Subcutaneous abdominal adipose tissue (tissue), 5 donors: Measurements from ENCODE around the gene IGSF3.
"Not testable (repeated sequence)": the region's sequence is repeated elsewhere in the genome, so short reads cannot be mapped to it uniquely, and the experiment has no call there.

ENCODE experiments used
- H3K27ac ChIP-seq: one replicate; pipeline ENCODE4 v1.7.0; 2013; ENCODE audit warnings: low read depth, mild to moderate bottlenecking, inconsistent platforms, low read length, moderate library complexity
- H3K27me3 ChIP-seq, 5 donors: one replicate each; pipeline ENCODE4 v1.7.0; 2013; ENCODE audit warnings: low read length in 5 of 5, inconsistent platforms in 1 of 5; ENCODE audit not compliant: control insufficient read depth in 5 of 5, insufficient read depth in 4 of 5
- H3K36me3 ChIP-seq, 5 donors: one replicate each; pipeline ENCODE4 v1.7.0; 2013; ENCODE audit warnings: low read length in 5 of 5; ENCODE audit not compliant: control insufficient read depth in 5 of 5, insufficient read depth in 5 of 5
- H3K4me1 ChIP-seq, 5 donors: one replicate each; pipeline ENCODE4 v1.7.0; 2013; ENCODE audit warnings: low read length in 5 of 5, mild to moderate bottlenecking in 3 of 5, moderate library complexity in 1 of 5; ENCODE audit not compliant: control insufficient read depth in 5 of 5, insufficient read depth in 5 of 5
- H3K4me3 ChIP-seq, 5 donors: one replicate each; pipeline ENCODE4 v1.7.0; 2013; ENCODE audit warnings: low read length in 5 of 5, low read depth in 1 of 5
- H3K9ac ChIP-seq, 5 donors: one replicate each; pipeline ENCODE4 v1.7.0; 2013; ENCODE audit warnings: low read length in 5 of 5, mild to moderate bottlenecking in 4 of 5, moderate library complexity in 3 of 5
- H3K9me3 ChIP-seq, 5 donors: one replicate each; pipeline ENCODE4 v1.7.0; 2013; ENCODE audit warnings: low read length in 5 of 5; ENCODE audit not compliant: control insufficient read depth in 5 of 5
- donor health status: healthy.
- donor health status: healthy.
- donor health status: healthy.
- donor health status: healthy.
- donor health status: healthy.

The IGSF3 gene

DNA sequence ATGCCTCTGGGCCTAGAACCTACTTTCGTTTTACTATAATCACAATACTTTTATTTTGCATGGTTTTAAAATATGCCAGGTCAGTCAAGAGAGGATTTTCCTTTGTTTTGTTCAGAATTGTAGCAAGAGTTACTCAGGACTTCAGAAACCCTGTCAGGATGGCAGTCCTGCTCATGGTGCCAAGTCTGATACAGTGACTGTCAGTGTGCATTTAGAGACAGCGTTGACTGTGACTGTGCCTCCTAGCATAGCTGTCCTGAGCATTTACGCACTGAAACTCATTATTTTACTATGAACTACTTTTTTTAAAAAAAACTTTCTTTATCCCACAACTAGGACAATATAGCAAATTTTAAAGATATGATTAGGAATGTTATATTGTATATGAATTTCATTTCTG is 73.6 kb downstream of the IGSF3 start:
- H3K4me1 ChIP-seq, H3K9me3 ChIP-seq, H3K27ac ChIP-seq, H3K27me3 ChIP-seq, H3K4me3 ChIP-seq, H3K9ac ChIP-seq, H3K36me3 ChIP-seq: not testable (repeated sequence)

DNA sequence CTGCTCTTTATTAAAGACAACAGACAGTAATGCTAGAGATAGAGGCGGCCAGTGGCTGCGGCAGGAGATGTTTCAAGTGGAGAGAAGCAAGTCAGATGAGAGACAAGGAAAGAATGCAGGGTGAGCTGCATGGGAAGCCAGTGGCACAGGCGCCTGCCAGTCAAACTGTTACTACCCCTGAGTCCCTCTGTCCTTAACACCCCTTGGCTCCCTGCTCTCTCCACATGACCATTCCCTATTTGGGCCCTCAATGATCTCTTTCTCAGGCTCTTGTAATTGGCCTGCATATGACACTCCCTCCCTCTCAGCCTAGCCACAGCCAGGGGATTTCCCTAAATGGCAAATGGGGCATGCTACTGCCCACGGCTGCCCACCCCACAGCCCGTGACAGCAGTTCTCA is 74.1 kb downstream of the IGSF3 start:
- H3K4me1 ChIP-seq, result peaks cover 0 to 13% (median 3%) of the 10 kb centered on the region in 5 donors
- H3K27ac ChIP-seq, result not testable (repeated sequence)

DNA sequence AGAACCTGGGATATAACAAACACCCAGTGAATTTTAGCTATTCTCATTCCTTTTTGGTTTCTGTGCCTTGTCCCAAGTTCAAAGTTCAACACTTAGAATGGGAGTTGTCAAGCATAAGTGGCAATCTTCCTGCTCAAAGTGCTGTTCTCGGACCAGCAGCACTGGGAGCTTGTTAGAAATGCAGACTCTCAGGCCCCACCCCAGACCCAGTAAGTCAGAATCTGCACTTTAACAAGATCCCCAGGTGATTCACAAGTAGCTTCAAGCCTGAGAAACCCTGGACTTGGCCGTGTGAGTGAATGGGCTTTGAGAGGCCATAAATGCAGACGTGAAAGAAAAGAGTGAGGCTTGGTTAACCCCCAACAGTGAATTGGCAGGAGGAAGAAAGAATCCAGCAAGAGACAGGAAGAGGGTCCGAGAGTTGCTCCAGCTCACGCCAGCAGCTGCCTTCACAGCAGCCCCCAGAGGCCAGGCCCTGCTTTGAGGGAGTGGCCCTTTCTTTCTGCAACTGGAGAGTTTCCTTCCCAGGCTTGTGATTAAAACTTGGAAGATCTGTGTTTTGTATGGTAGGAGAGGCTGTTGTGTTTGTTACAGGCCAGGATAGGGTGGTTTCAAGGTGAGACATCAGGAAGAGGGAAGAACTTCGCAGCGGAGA is 75.5 kb downstream of the IGSF3 start:
- not testable (repeated sequence) for H3K27me3 ChIP-seq, H3K27ac ChIP-seq, H3K4me3 ChIP-seq, H3K9ac ChIP-seq, H3K36me3 ChIP-seq, H3K9me3 ChIP-seq
- H3K4me1 ChIP-seq, result peaks cover 0 to 25% (median 3%) of the 10 kb centered on the region in 5 donors

More for the DNA sequence above, 74.1 kb downstream of the IGSF3 start:
- H3K9ac ChIP-seq, H3K9me3 ChIP-seq, H3K36me3 ChIP-seq, H3K27me3 ChIP-seq, H3K4me3 ChIP-seq: not testable (repeated sequence)

DNA sequence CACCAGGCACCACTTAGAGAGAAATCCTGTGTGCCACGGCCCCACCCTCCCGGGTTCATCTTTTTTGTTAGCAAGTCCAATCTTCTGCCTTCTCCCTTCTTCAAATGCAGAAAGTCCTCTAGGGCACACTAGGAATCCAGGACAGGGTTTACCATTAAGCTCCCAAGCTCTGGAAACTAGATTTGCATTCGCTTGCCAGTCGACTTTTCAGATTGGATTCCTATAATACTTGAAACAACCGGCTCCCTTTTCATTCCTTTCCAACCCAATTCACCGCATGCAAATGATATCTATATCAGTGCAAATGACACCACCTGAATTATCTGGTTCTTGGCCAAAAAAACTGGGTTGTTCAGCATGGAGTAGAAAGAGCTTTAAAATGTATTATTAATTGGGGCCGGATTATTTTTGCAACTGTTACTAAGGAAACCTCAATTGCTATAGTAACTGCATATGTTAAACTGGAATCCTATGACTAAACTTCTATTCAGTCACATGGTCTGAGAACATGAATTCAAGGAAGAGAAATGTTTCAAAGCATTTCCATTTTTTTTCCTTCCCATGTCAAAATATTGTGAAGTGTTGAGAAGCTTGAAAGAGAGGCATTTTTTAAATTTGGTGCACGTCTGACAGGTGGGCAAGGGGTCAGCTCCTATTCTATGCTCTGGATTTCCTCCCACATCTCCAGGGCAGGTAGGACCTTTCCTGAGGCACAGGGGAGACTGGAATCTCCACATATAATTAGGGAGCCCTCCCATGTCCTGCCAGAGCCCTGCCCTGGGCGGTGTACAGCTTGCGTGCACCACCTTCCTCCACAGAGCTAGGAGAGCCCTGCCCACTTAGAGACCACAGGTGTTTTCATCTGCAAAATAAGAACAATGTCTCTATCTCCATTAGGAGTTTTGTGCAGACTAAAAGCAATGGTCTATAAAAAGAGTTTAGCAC is 76.3 kb downstream of the IGSF3 start:
- not testable (repeated sequence) for H3K36me3 ChIP-seq, H3K27ac ChIP-seq, H3K27me3 ChIP-seq, H3K9ac ChIP-seq, H3K4me3 ChIP-seq, H3K9me3 ChIP-seq
- H3K4me1 ChIP-seq, result peaks cover 0 to 32% (median 3%) of the 10 kb centered on the region in 5 donors

DNA sequence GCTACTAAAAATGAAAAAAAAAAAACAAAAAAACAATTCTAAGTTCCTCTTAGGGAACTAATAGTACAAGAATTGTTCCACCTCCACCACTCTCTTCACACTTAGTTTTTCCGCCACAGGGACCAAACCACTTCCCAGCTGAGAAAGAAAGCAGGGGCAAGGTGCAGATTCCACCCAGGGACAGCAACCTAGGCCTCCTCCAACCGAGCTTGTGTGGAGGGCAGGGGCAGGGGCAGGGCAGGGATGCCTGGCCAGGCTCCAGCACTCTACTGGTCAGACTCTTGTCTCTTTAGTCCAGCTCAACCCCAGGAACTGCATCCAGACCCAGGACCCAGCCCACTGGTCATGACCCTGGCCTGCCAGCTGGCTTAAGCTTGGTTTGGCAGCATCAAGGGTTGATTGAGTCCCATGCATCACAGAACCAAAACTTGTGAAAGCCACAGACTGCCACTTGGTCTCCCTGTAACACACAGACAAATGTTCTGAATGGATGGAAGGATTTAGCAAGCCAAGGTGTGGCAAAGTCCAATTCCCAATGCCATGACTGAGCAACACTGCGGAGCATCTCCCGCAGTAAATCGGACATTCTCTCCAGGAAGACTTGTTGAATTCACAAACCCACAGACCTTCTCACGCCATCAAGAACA is 77.1 kb downstream of the IGSF3 start:
- H3K9me3 ChIP-seq, H3K36me3 ChIP-seq, H3K27ac ChIP-seq, H3K4me3 ChIP-seq, H3K9ac ChIP-seq, H3K27me3 ChIP-seq: not testable (repeated sequence)
- peaks cover 0 to 29% (median 0%) of the 10 kb centered on the region in 5 donors for H3K4me1 ChIP-seq

DNA sequence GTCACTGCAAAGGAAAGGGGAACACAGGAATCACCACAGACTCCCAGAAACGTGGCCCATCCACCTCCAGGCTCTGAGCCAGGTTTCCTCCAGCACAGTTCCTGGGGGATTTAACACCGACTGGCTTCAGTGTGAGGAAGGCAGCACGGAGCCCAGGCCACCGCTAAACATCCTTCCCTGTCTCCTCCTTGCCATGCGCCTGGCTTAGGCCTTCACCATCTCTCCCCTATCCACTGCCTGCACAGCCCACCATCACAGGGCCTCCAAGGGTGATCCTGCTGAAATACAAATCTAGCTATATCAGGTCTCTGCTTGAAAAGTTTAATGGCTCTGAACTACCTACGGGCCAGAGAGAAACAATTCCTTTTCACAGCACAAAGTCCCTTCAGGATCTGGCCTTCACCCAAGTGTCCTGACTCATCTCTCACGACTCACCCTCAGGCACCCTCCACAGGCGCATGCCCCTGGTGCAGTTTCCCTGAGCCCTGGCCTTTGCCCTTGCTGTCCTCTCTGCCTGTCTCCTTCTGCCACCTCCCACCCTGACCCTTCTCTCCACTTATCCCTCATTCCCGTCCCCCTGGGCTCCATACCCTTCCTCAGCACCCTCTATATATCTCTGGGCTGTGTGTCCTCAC is 78.3 kb downstream of the IGSF3 start:
- H3K4me3 ChIP-seq, H3K9me3 ChIP-seq, H3K9ac ChIP-seq, H3K36me3 ChIP-seq, H3K27me3 ChIP-seq, H3K27ac ChIP-seq: not testable (repeated sequence)
- peaks cover 0 to 38% (median 0%) of the 10 kb centered on the region in 5 donors for H3K4me1 ChIP-seq

DNA sequence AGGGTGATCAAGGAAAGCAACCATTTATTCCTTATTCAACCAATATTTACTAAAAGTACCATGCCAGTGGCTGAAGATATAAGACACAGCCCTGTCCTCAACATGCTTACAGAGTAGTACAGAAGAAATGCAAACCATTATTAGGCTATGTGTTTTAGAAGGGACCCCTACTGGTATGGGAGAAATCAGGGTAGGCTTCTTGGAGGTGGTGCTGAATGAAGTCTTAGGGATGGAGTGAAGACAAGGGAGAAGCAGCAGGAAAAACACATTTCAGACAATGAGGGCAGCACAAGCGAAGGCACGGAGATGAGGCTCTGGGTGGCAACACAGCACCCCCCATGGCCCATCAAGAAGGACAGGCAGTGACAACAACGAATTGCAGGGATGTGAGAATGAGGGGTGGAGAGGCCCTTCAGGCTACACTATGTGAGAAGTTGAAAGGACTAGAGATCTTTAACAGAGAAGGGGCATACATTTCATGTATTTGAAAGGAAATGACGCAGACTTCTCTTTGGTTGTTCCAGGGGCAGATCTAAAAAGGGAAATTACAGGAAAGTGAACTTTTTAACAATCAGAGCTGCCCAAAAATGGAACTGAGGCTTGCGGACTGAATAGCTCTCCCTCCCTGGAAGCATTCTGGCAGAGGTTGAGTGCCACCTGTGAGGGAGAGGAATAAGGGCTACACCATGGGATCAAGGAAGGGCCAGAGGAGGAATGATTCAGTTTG is 79.9 kb downstream of the IGSF3 start:
- Histone ChIP-seq H3K9ac (no peak overlapping the region), H3K9me3 (no peaks in the 10 kb centered on the region), H3K27ac (no peak overlapping the region), H3K4me1 (peaks cover 0 to 40% (median 0%) of the 10 kb centered on the region in 5 donors), H3K4me3 (no peak overlapping the region), H3K36me3 (no peaks in the 10 kb centered on the region), H3K27me3 (no peaks in the 10 kb centered on the region)

DNA sequence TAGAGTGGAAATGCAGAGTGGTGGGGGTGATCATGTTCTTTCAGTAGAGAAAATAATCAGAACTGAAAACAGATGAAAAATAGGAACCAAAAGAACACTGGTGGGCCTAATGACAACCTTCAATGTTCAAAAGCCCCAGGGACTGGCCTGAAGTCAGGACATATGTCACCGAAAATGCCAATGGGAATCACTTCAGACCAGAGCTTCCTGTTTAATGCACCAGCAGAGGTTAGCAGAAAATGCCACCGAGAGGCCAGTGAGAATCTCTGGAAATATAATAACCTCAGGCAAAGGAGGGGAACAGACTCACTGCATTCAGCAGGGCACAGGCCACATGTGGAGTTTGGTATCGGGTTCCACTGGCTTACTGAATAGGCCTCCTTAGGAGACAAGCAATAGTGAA is 80.8 kb downstream of the IGSF3 start:
- H3K36me3 ChIP-seq, result no peaks in the 10 kb centered on the region

DNA sequence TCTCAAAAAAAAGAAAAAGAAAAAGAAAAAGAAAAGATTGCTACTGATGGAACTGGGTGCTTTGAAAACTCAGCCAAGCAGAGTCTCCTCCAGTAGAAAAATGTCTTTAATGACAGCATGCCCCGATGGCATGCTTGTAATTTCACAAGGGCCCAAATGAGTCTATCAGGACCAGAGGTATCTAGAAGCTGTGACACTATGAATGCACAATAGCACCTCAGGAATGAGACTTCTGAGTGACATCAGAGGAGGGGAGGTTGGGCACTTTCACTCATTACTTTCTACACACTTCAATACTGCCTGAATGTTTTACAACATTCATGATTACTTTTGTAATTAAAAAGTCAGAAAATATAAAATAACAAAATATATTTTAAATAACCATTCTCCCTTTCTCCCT is 81.6 kb downstream of the IGSF3 start:
- H3K27me3 ChIP-seq, result no peaks in the 10 kb centered on the region
- no peaks in the 10 kb centered on the region for H3K9me3 ChIP-seq
- no peak overlapping the region for H3K27ac ChIP-seq
- H3K4me1 ChIP-seq, result peaks cover 0 to 40% (median 0%) of the 10 kb centered on the region in 5 donors
- H3K9ac ChIP-seq, result peak overlapping the region in 1 of 5 donors; percentile 11
- H3K36me3 ChIP-seq, result no peaks in the 10 kb centered on the region
- no peak overlapping the region for H3K4me3 ChIP-seq

More for the DNA sequence above, 80.8 kb downstream of the IGSF3 start:
- Histone ChIP-seq H3K4me1 (peaks cover 0 to 40% (median 0%) of the 10 kb centered on the region in 5 donors), H3K27ac (no peak overlapping the region), H3K9ac (no peak overlapping the region), H3K27me3 (no peaks in the 10 kb centered on the region), H3K9me3 (no peaks in the 10 kb centered on the region), H3K4me3 (no peak overlapping the region)
